ENCODE results near the gene DCLK2. TPM values are rescaled to one million over a fixed set of nuclear protein-coding genes. Genes with fewer than 3 reads are reported as not detected.

DCLK2 gene
- total and polyA plus RNA-seq, 2 of the 8 experiments (the other 6 are each of a cell fraction or from before 2014, with no cell fraction given) = 0.32 to 0.37 TPM

- TF ChIP-seq HDAC2 (IDR thresholded peaks at IDR 0.05; ENCODE audit: borderline replicate concordance in 1 of 2, low read depth in 2 of 2, low read length in 2 of 2) = no peak
These were observed 30.7 kb upstream of the DCLK2 start (continued) for GRCh38 chr4:150047546-150047945.
